ENCODE data around the gene IL31RA.
A peak's percentile ranks its signal among the peaks of the same experiment; 100 is the strongest.
"Not testable (repeated sequence)": the region's sequence is repeated elsewhere in the genome, so short reads cannot be mapped to it uniquely, and the experiment has no call there.

Gene IL31RA

GRCh38 chr5:55927861-55928655, 76.9 kb downstream of the IL31RA start:
- DNase-seq = no peak

GRCh38 chr5:55929020-55929799, 78.1 kb downstream of the IL31RA start:
- no peak for DNase-seq

GRCh38 chr5:55932700-55933099, 81.5 kb downstream of the IL31RA start:
- no peak for DNase-seq

DNA sequence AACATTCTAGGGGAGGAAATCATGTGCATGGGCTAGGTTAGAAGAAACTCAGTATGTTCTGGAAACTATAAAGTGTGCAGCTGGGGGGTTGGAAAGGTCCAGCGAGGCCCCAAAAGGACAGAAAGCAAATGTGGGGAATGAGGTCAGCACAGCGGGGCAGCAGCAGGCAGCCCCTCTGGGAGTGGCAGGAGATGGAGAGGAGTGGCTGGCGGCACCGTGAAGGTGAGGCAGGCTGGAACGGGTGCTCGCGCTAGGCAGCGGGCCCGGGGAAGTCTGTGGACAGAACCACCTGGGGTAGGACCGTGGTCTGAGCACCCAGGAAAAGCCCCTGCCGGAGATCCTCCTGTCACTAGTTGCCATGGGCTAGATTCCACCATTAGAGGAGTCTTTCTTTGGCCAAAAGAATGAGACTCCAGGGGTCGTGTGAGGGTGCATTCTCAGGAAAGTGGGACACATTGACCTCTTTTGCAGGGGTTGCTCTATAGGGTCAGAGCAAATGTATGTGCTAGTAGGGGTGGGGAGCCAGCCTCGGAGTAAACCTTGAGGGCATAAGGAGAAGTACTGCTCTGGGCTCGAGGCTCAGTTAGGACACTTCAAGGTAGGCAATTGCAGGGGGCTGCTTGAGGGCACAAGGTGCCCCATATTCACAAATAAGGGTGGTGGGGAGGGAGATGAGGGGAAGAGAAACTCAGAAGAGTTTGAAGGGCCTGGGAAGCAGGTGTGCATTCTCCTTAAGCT, 82.4 kb downstream of the IL31RA start:
- DNase-seq = no peak

- DNase-seq = no peak
These were observed 83.0 kb downstream of the IL31RA start for GRCh38 chr5:55934115-55934613.

DNA sequence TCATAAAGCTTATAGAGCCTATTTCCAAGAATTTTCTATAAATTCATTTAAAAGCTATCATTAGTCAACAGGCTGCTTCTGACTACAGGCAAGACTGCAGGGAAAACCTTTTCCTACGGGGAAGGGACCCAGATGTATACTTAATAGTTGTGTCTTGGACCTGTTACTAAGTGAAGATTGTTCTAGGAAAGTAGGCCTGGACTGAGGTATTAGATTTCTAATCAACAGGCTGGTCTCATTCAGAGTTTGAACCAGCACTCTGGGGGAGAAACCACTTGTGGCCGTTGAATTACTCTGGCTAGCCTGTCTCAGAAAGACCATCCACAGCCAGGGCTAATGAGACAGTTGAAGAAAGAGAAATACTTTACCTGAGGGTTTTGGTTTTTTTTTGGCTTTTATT, 83.6 kb downstream of the IL31RA start:
- no peak for DNase-seq

GRCh38 chr5:55935371-55935770, 84.2 kb downstream of the IL31RA start:
- no peak for DNase-seq

DNA sequence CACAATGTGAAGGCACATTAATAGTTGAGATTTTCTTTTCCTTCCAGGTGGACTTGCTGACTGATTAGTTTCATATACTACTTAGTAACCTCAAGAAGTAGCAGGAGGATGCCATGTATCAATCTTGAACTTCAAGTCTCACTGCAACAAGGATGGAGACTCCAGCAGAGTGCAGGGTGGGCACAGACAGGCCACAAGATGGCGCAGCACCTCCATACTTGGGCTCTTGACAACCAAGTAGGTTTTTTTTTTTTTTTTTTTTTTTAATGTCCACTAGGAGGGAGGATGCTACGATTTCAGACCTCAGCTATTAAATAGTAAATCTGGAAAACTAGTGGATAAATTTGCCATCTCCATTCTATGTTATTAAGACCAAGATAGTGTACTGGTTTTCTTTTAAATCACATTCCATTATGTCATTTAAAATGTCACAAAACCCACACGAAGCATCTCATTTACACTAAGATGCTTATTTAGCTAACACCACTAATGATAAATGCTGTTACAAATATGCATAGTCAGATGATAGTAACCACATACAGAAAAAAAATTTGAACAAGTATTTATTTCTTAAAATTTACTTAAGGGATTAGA, 85.0 kb downstream of the IL31RA start:
- DNase-seq = peak; percentile 72

DNA sequence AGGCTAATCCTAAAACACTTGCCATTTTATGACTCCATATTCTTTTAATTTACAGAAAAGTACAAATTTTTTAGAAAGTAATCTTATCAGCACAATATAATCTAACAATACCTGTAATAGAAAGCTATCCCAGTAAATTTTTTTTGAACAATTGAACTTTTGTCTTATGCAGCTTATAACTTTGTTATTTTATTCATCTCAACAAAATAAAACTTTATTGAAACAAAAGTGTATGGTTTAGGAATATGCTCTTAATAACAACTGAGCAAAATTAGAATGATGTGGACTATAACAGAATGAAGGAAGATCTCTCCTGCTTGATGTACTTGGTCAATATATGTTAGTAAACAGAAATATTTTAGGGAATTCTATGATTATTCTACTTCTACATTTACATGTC, 86.4 kb downstream of the IL31RA start:
- not testable (repeated sequence) for DNase-seq

GRCh38 chr5:55941154-55941553, 90.0 kb downstream of the IL31RA start:
- not testable (repeated sequence) for DNase-seq

DNA sequence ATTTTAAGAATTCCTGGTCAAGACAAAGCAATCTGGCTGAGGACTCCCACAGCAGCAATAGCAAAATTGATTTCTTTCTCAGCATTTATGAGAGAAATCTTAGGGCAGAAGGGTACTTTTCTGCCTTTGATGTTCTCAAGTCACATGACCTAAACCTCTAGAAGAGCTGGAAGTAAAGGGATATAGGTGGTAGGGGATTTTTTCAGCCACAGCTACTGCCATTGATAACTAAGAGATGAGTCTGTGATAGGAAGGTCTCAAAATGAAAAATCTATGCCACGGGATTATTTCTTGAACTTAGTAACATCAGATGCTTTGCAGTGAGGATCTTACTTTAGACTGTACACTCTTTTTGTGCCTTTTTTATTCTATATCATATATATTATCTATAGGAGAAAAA, 108.1 kb downstream of the IL31RA start:
- DNase-seq = no peak

DNA sequence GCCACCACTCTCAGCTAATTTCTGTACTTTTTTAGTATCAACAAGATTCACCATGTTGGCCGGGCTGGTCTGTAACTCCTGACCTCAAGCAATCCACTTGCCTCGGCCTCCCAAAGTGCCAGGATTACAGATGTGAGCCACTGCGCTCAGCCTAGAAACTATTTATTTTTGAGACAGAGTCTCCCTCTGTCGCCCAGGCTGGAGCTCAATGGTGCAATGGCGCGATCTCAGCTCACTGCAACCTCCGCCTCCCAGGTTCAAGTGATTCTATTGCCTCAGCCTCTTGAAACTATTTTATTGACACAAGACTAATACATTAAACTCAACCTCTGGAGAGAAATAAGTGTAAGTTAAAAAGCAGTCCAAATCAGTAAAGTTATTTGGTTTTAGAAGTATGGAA, 109.6 kb downstream of the IL31RA start:
- no peak for DNase-seq

DNA sequence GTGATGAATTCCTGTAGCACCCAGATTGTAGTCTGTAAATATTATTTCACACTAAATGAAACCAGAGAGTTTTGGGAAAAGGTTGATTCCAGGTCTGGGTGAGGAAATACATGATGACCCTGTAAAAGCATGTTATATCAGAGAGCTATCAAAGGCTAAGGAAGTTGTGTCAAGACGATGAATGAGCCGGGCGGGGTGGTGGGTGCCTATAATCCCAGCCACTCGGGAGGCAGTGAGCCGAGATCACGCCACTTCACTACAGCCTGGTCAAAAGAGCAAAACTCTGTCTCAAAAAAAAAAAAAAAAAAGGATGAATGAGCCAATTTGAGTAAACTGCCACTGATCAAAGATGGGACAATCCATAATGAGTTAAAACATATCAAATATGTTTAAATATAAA, 114.4 kb downstream of the IL31RA start:
- no peak for DNase-seq

GRCh38 chr5:55966284-55966683, 115.1 kb downstream of the IL31RA start:
- DNase-seq = no peak

- no peak for DNase-seq
These were observed 118.8 kb downstream of the IL31RA start for GRCh38 chr5:55969956-55970355.

Data from stimulated activated CD4-positive, alpha-beta T cell treated with anti-CD3 and anti-CD28 coated beads, Interleukin-12 subunit alpha, Interleukin-12 subunit beta, amount 100 ng/mL, for 4 hours (primary cell).